Placental pericyte (primary cell): ENCODE results near the gene PIGV. TPM values are rescaled to one million over a fixed set of nuclear protein-coding genes. Genes with fewer than 3 reads are reported as not detected.

Experiments used
- small RNA-seq: library from RNA; depleted of rRNA; stranded (forward); fragments of <200 nt; gene quantifications from one replicate; pipeline ENCODE3, GENCODE V24; 2012; ENCODE audit warnings: low replicate concordance
- total RNA-seq: library from RNA; depleted of rRNA; stranded (reverse); fragments of >200 nt; gene quantifications from 2 replicates; pipeline ENCODE4 v1.2.3, GENCODE V29; 2012

Gene PIGV
- 13.5 and 19.9 TPM in 2 replicates for total RNA-seq

DNA sequence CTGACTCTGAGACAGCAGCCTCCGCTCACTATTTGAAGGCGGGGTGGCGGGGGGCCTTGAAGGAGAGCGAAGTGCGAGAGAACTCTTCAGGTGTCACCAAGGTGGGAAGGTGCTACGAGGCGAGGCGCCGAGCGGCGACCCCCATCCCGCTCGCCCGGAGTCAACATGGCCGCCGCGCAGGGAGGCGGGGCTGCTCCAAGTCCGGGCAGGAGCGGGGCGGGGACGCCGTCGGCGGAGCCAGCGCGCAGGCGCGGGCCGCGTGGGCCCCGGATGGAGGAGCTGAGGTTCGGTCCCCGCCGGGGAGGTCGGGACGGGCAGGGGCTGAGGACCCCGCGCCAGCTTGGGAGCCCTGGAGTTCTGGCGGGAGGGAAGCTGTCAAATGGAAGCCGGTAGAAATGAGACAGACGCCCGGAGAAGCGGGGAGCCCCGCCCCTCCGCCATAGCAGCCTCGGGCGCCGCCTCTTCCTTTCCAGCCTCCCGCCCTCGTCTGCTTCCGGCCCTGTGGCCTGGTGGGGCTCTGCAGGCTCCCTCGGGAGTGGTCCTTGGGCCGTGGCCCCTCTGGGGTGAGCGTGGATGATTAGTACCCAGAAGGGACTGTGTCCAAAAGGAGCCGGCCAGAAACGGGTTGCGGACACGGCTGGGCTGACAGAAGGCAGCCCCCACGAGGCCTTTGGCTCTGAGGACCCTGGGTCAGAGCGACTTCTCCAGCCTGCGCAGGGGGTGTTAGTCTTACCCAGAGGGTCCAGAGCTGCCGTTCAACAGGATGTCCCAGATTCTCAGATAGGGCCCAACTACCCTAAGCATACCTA, at the start of gene PIGV:
TSS of gene PIGV (plus strand) at position 245 of the 809 bp plus-strand sequence. CDS start 2,866 bp downstream, outside the sequence.

GRCh38 chr1:26826261-26827105, 38.7 kb downstream of the PIGV start, which contains the start of gene ZDHHC18:
TSS of gene ZDHHC18 (plus strand) at chr1:26826688. CDS start at chr1:26826805, 117 bp downstream.

Small RNA genes lying within 50 kb of the gene (small RNA-seq; reads per million reads assigned to genes)
- gene RN7SL165P: not detected

Other genes starting within 250 kb of the PIGV start
- gene ARID1A, start 91.9 kb upstream of the PIGV start, total RNA-seq: 29.5 and 39.5 TPM in 2 replicates
- 24.9 and 28.6 TPM in 2 replicates for gene ZDHHC18, start 38.7 kb downstream of the PIGV start, total RNA-seq
- 0.44 and 1.0 TPM in 2 replicates for gene SFN, start 75.2 kb downstream of the PIGV start, total RNA-seq
- 10.5 and 10.9 TPM in 2 replicates for gene GPN2, start 102.3 kb downstream of the PIGV start, total RNA-seq
- gene GPATCH3, start 112.5 kb downstream of the PIGV start, total RNA-seq: 8.7 and 9.6 TPM in 2 replicates
- not detected in 2 replicates for gene NR0B2, start 126.0 kb downstream of the PIGV start, total RNA-seq
- 29.1 and 39.5 TPM in 2 replicates for gene NUDC, start 133.8 kb downstream of the PIGV start, total RNA-seq
- not detected in 2 replicates for gene KDF1, start 172.5 kb downstream of the PIGV start, total RNA-seq
- gene TRNP1, start 205.7 kb downstream of the PIGV start, total RNA-seq: 8.8 and 51.4 TPM in 2 replicates
- 1.1 and 4.9 TPM in 2 replicates for gene TENT5B, start 224.9 kb downstream of the PIGV start, total RNA-seq